HEK293 (cell line): ENCODE measurements around the gene DACT3.

ENCODE experiments used
- CTCF ChIP-seq: fragments of 450-650 bp; formaldehyde crosslinking; IDR thresholded peaks from 2 replicates; pipeline ENCODE4 v1.5.1; 2016; ENCODE audit warnings: missing biosample characterization, missing genetic modification characterization
- PATZ1 ChIP-seq: fragments of 450-650 bp; formaldehyde crosslinking; IDR thresholded peaks from 2 replicates; pipeline ENCODE4 v1.5.1; 2016; ENCODE audit warnings: missing biosample characterization, missing genetic modification characterization
- ZNF660 ChIP-seq: fragments of 450-650 bp; IDR thresholded peaks from 2 replicates; pipeline ENCODE4 v1.5.1; 2018; ENCODE audit warnings: missing biosample characterization, mild to moderate bottlenecking, missing genetic modification characterization

- TF ChIP-seq PATZ1 (no peak), CTCF (tag by site-specific recombination) (no peak), ZNF660 (tag by site-specific recombination) (no peak)
Observed at GRCh38 chr19:46678110-46678732, 17.2 kb upstream of the DACT3 start.
